Parathyroid adenoma (tissue), 2 donors: ENCODE data around the gene EIF4E3.

Experiments used
- H2AFZ ChIP-seq: fragments of 300-600 bp; sonication (generic); one replicate; pipeline ENCODE4 v1.7.0; 2017; ENCODE audit warnings: antibody characterized with exemption, mild to moderate bottlenecking
- H3K27ac ChIP-seq: fragments of 300-600 bp; sonication (generic); one replicate; pipeline ENCODE4 v1.7.0; 2017
- H3K27me3 ChIP-seq: fragments of 300-600 bp; sonication (generic); one replicate; pipeline ENCODE4 v1.7.0; 2017; ENCODE audit warnings: low read length; ENCODE audit not compliant: control insufficient read depth, insufficient read depth
- H3K36me3 ChIP-seq: fragments of 300-600 bp; sonication (generic); one replicate; pipeline ENCODE4 v1.7.0; 2017; ENCODE audit warnings: low read length; ENCODE audit not compliant: control insufficient read depth, insufficient read depth
- H3K4me1 ChIP-seq: fragments of 300-600 bp; sonication (generic); one replicate; pipeline ENCODE4 v1.7.0; 2017; ENCODE audit warnings: control low read depth
- H3K4me2 ChIP-seq: fragments of 300-600 bp; sonication (generic); one replicate; pipeline ENCODE4 v1.7.0; 2017; ENCODE audit warnings: low read length
- H3K4me3 ChIP-seq: fragments of 300-600 bp; sonication (generic); one replicate; pipeline ENCODE4 v1.7.0; 2017; ENCODE audit warnings: low read depth, low read length
- H3K79me2 ChIP-seq: fragments of 300-600 bp; sonication (generic); one replicate; pipeline ENCODE4 v1.7.0; 2017; ENCODE audit warnings: control low read depth
- H3K9ac ChIP-seq: fragments of 300-600 bp; sonication (generic); one replicate; pipeline ENCODE4 v1.7.0; 2017; ENCODE audit warnings: mild to moderate bottlenecking
- H3K9me3 ChIP-seq: fragments of 300-600 bp; sonication (generic); one replicate; pipeline ENCODE4 v1.7.0; 2017; ENCODE audit warnings: low read length; ENCODE audit not compliant: control insufficient read depth
- CTCF ChIP-seq: fragments of 300-600 bp; sonication (generic); IDR thresholded peaks from one replicate; pipeline ENCODE4 v1.7.0; 2017; ENCODE audit warnings: antibody characterized with exemption, mild to moderate bottlenecking
- donor health status: primary hyperparathyroidism.

The EIF4E3 gene

DNA sequence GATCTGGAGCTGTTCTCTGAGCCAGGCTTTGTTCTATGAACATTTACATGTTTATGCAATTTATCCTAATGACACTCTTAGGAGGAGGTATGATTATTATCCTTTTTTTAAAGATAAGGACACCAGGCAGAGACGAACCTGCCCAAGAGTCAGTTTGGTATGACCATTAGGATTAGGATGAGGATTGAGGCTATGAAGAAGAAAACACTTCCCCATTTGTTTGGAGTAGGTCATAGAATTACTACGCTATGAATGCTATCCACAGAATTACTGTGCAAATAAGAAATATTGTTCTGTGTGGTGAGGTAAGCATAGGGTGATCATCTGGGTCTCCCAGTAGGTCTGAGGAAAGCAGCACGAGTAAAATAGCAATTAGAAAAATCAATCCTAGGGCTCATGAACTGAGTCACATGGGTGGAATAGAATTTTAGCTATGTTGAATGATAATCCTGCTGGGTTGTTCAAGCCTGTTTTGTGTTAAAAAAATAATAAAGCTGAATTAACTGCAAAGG lies 23.9 kb downstream of the EIF4E3 start:
- no peak overlapping the region for H3K4me3 ChIP-seq
- H3K4me2 ChIP-seq: no peak overlapping the region
- no peak overlapping the region for H2AFZ ChIP-seq
- no peak for TF ChIP-seq CTCF
- no peak overlapping the region for H3K9ac ChIP-seq
- H3K4me1 ChIP-seq: peaks cover 28% of the 10 kb centered on the region
- no peaks in the 10 kb centered on the region for H3K36me3 ChIP-seq
- no peaks in the 10 kb centered on the region for H3K9me3 ChIP-seq
- H3K27me3 ChIP-seq: no peaks in the 10 kb centered on the region
- no peaks in the 10 kb centered on the region for H3K79me2 ChIP-seq
- H3K27ac ChIP-seq: no peak overlapping the region

DNA sequence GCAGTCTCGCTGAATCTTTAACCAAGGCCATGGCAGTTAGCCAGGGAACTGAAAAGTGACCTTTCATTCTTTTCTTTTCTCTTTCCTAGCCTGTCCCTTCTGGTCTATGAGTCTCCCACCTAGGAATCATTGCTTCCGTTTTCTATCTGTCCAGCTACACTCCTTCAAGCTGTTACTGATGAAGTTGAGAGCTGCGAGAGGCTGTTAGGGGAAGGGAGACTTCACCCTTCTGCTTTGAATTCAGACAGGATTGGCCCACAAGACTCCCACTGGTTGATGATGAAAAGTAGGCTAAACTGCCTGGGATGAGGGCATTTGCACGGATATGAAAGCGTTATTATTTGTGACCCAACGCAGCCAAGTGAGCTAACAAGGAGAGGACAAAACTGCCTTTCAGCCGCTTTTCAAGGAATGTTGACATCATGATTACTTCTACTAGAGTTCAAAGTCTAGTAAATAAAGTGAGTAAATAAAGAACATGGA lies 30.2 kb downstream of the EIF4E3 start:
- peaks cover 14% of the 10 kb centered on the region for H3K4me1 ChIP-seq
- H3K36me3 ChIP-seq: no peaks in the 10 kb centered on the region
- no peaks in the 10 kb centered on the region for H3K9me3 ChIP-seq
- H3K79me2 ChIP-seq: no peaks in the 10 kb centered on the region
- H3K9ac ChIP-seq: no peak overlapping the region
- no peak overlapping the region for H3K4me3 ChIP-seq
- H2AFZ ChIP-seq: no peak overlapping the region
- TF ChIP-seq CTCF: no peak
- H3K27ac ChIP-seq: no peak overlapping the region
- no peak overlapping the region for H3K4me2 ChIP-seq
- H3K27me3 ChIP-seq: no peaks in the 10 kb centered on the region

DNA sequence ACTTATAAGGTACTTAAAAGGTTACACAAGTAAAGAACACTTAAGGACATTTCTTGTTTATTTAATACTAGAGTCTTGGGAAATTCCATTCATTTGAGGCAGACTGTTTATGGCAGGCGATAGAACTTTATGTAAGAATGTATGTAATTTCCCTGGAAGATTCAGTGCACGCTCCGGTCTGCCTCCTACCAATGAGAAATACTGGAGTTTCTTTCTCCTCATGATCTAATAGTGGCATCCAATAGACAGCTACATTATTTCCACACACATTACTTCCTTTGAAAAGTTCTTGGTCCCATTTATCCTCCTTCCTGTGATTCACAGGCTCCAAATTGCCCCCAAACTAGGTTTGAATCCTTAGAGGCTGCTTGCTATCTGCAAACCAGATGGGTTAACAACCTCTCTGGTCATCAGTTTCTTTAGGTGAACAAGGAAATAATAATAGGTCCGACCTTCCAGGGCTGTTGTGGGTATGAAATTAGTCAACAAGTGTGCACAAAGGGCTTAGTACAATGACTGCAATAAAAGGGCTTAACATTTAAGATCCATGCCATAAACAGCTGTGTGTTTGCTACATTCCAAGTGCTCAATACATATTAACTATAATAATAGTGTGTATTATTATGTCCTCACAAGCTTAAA lies 30.7 kb downstream of the EIF4E3 start:
- Histone ChIP-seq H3K4me1 (peaks cover 17% of the 10 kb centered on the region), H3K36me3 (no peaks in the 10 kb centered on the region), H3K79me2 (no peaks in the 10 kb centered on the region), H3K4me3 (no peak overlapping the region), H3K9ac (no peak overlapping the region), H3K4me2 (no peak overlapping the region), H3K27me3 (no peaks in the 10 kb centered on the region), H2AFZ (no peak overlapping the region), H3K9me3 (no peaks in the 10 kb centered on the region), H3K27ac (peak overlapping the region; percentile 27)
- no peak for TF ChIP-seq CTCF

GRCh38 chr3:71693641-71694040 lies 31.6 kb downstream of the EIF4E3 start:
- no peaks in the 10 kb centered on the region for H3K27me3 ChIP-seq
- H3K79me2 ChIP-seq: no peaks in the 10 kb centered on the region
- peaks cover 22% of the 10 kb centered on the region for H3K4me1 ChIP-seq
- H3K4me3 ChIP-seq: no peak overlapping the region
- H3K9me3 ChIP-seq: no peaks in the 10 kb centered on the region
- no peak overlapping the region for H3K9ac ChIP-seq
- H3K27ac ChIP-seq: peak overlapping the region; percentile 27
- no peaks in the 10 kb centered on the region for H3K36me3 ChIP-seq
- no peak for TF ChIP-seq CTCF
- no peak overlapping the region for H2AFZ ChIP-seq
- H3K4me2 ChIP-seq: no peak overlapping the region

DNA sequence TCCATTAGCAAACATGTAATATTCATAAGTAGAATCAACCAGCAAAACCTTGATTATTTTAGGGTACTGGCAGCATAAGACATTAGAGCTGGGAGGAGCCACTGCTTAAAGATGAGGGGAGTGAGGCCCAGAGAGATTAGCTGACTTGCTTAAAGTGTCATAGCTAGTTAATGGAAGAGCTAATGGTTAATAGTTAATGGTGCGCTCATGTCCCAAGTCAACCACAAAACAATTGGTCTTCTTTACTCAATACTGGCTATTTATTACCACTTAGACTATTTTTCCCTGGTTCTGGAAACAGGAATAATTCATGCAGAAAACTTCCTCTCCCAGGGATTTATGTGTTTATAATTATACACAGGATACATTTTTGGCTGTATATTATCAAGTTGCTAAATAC lies 33.1 kb downstream of the EIF4E3 start:
- no peak for TF ChIP-seq CTCF
- Histone ChIP-seq H3K36me3 (no peaks in the 10 kb centered on the region), H3K4me2 (no peak overlapping the region), H3K4me1 (peaks cover 30% of the 10 kb centered on the region), H3K27ac (no peak overlapping the region), H3K79me2 (no peaks in the 10 kb centered on the region), H3K27me3 (no peaks in the 10 kb centered on the region), H3K9ac (no peak overlapping the region), H2AFZ (no peak overlapping the region), H3K9me3 (no peaks in the 10 kb centered on the region), H3K4me3 (no peak overlapping the region)
